ENCODE data around the gene CRB2. TPM values are rescaled to one million over a fixed set of nuclear protein-coding genes. Genes with fewer than 3 reads are reported as not detected.
A peak's percentile ranks its signal among the peaks of the same experiment; 100 is the strongest.

Gene CRB2
- total RNA-seq, 1 experiment from 2014 or later, result 0.07 TPM

DNA sequence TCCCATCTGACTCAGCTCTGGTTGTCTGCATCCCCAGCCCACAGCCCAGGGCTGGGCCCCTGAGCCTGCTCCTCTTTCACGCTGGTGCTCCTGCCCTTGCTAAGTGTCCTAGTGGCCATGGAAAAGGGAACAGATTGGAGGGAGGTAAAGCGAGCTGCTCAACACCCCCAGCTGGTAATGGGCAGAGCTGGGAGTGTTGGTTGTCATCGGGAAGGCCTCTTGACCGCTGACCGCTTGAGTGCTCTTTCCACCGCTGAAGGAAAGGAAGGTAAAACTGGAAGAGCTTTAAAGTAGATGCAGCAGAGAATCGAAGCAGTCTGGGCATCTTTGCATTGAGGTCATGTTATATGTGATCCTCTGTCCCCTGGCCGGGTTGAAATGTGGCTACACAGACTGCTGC, 60.2 kb downstream of the CRB2 start:
- TF ChIP-seq EZH2 (IDR thresholded peaks at IDR 0.05), result no peak
- TF ChIP-seq EZH2phosphoT487 (IDR thresholded peaks at IDR 0.05; ENCODE audit: borderline replicate concordance), result no peak
- no peak overlapping the region for H3K4me2 ChIP-seq (ENCODE audit: low read length)
- no peaks in the 10 kb centered on the region for H3K4me1 ChIP-seq (ENCODE audit: control insufficient read depth in 1 of 2, insufficient read depth in 2 of 2, low read length in 2 of 2)
- no peak overlapping the region for H2AFZ ChIP-seq (ENCODE audit: low read depth, low read length, poor library complexity, severe bottlenecking)
- H3K27ac ChIP-seq (ENCODE audit: low read depth, low read length), result no peak overlapping the region
- no peaks in the 10 kb centered on the region for H3K9me2 ChIP-seq (ENCODE audit: insufficient read depth)
- ChIA-PET CTCF (no interaction called here), POLR2A (interaction anchor here (1.2 kb wide), 1 partner anchor 14 kb away, joined by 3 read pairs; no protein-coding TSS in a partner anchor), RAD21 (ENCODE audit: low non-redundant PET in 1 of 2, low total read pairs in 2 of 2, uncharacterized antibody in 2 of 2, unreplicated experiment in 2 of 2) (no interaction called here)
- no peak overlapping the region for H3K9ac ChIP-seq (ENCODE audit: low read length)
- H3K79me2 ChIP-seq (ENCODE audit: insufficient read depth, low read length), result no peaks in the 10 kb centered on the region
- H3K27me3 ChIP-seq (ENCODE audit: insufficient read depth, low read length), result no peaks in the 10 kb centered on the region
- DNase-seq (ENCODE audit: low read depth, low spot score) (no peak), ATAC-seq (no peak)
- BruUV-seq (replicated peaks), result no TSS peak
- H3K9me3 ChIP-seq (ENCODE audit: control insufficient read depth in 1 of 2, insufficient read depth in 1 of 2, low read depth in 1 of 2, low read length in 2 of 2), result no peaks in the 10 kb centered on the region
- intact Hi-C loops (cut with micrococcal nuclease), result no loop called here
- no peaks in the 10 kb centered on the region for H4K20me1 ChIP-seq (ENCODE audit: insufficient read depth)
- H3K36me3 ChIP-seq (ENCODE audit: control insufficient read depth in 1 of 2, insufficient read depth in 2 of 2, low read length in 2 of 2), result no peaks in the 10 kb centered on the region
- H3K4me3 ChIP-seq (replicated peaks in 1 of 2; ENCODE audit: low read depth in 1 of 2, low read length in 2 of 2), result no peak overlapping the region

DNA sequence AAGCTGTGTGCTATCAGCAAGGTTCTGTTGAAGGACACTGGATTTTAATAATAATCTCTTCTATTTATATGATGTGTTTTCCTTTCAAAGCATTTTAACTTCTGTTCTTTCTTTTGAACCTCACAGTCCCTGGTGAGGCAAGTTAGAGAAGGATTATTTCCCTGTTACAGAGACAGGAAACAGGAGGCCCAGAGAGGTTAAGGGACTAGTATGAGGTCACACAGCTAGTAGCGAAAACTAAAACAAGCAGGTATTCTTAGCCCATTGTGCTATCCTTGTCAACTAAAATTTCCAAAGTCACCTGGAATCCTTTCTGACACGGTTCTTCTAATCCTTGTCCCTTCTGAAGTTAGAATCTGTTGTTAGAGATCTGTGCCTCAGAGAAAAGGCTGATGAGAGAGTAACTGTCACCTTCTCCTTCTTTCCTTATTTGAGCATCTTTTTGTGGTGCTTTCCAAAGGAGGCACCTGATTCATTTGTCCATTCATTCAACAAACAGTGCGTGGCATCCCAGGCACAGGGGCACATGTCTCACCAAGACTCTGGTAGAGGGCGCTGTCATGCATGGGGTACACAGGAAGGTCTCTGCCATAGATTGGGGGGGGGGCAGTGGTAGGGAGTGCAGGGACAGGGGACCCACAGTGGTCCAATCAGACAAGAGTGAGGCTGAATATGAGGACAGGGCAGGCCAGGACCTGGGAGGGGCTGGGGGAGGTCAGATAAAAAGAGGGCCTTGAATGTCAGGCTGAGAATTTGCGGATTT, 61.5 kb downstream of the CRB2 start:
- ChIA-PET POLR2A (no interaction called here), RAD21 (ENCODE audit: low non-redundant PET in 1 of 2, low total read pairs in 2 of 2, uncharacterized antibody in 2 of 2, unreplicated experiment in 2 of 2) (no interaction called here), CTCF (no interaction called here)
- H4K20me1 ChIP-seq (ENCODE audit: insufficient read depth), result no peaks in the 10 kb centered on the region
- TF ChIP-seq SIN3A (IDR thresholded peaks at IDR 0.05; ENCODE audit: low read depth) (no peak), ZFX (IDR thresholded peaks at IDR 0.05) (no peak), EZH2phosphoT487 (IDR thresholded peaks at IDR 0.05; ENCODE audit: borderline replicate concordance) (no peak), CEBPB (IDR thresholded peaks at IDR 0.05; ENCODE audit: low read depth) (no peak), SP1 (IDR thresholded peaks at IDR 0.05; ENCODE audit: low read depth) (no peak), JUND (IDR thresholded peaks at IDR 0.05) (no peak), POLR2AphosphoS5 (IDR thresholded peaks at IDR 0.05; ENCODE audit: low read depth, low read length) (no peak), ZNF274 (IDR thresholded peaks at IDR 0.05; ENCODE audit: low read depth, low read length) (no peak), EZH2 (IDR thresholded peaks at IDR 0.05) (no peak), YY1 (IDR thresholded peaks at IDR 0.05; ENCODE audit: extremely low read depth, insufficient replicate concordance, low read depth, low read length) (no peak)
- TF ChIP-seq, protein P1, sequence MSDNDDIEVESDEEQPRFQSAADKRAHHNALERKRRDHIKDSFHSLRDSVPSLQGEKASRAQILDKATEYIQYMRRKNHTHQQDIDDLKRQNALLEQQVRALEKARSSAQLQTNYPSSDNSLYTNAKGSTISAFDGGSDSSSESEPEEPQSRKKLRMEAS (IDR thresholded peaks at IDR 0.05), result no peak
- TF ChIP-seq, protein P2, sequence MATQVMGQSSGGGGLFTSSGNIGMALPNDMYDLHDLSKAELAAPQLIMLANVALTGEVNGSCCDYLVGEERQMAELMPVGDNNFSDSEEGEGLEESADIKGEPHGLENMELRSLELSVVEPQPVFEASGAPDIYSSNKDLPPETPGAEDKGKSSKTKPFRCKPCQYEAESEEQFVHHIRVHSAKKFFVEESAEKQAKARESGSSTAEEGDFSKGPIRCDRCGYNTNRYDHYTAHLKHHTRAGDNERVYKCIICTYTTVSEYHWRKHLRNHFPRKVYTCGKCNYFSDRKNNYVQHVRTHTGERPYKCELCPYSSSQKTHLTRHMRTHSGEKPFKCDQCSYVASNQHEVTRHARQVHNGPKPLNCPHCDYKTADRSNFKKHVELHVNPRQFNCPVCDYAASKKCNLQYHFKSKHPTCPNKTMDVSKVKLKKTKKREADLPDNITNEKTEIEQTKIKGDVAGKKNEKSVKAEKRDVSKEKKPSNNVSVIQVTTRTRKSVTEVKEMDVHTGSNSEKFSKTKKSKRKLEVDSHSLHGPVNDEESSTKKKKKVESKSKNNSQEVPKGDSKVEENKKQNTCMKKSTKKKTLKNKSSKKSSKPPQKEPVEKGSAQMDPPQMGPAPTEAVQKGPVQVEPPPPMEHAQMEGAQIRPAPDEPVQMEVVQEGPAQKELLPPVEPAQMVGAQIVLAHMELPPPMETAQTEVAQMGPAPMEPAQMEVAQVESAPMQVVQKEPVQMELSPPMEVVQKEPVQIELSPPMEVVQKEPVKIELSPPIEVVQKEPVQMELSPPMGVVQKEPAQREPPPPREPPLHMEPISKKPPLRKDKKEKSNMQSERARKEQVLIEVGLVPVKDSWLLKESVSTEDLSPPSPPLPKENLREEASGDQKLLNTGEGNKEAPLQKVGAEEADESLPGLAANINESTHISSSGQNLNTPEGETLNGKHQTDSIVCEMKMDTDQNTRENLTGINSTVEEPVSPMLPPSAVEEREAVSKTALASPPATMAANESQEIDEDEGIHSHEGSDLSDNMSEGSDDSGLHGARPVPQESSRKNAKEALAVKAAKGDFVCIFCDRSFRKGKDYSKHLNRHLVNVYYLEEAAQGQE (IDR thresholded peaks at IDR 0.05; ENCODE audit: low read depth), result no peak
- H3K4me2 ChIP-seq (ENCODE audit: low read length), result no peak overlapping the region
- no peaks in the 10 kb centered on the region for H3K9me3 ChIP-seq (ENCODE audit: control insufficient read depth in 1 of 2, insufficient read depth in 1 of 2, low read depth in 1 of 2, low read length in 2 of 2)
- H3K36me3 ChIP-seq (ENCODE audit: control insufficient read depth in 1 of 2, insufficient read depth in 2 of 2, low read length in 2 of 2), result no peaks in the 10 kb centered on the region
- no peaks in the 10 kb centered on the region for H3K4me1 ChIP-seq (ENCODE audit: control insufficient read depth in 1 of 2, insufficient read depth in 2 of 2, low read length in 2 of 2)
- no TSS peak for BruUV-seq (replicated peaks)
- H3K9ac ChIP-seq (ENCODE audit: low read length), result no peak overlapping the region
- no peaks in the 10 kb centered on the region for H3K27me3 ChIP-seq (ENCODE audit: insufficient read depth, low read length)
- H2AFZ ChIP-seq (ENCODE audit: low read depth, low read length, poor library complexity, severe bottlenecking), result no peak overlapping the region
- H3K27ac ChIP-seq (ENCODE audit: low read depth, low read length), result no peak overlapping the region
- H3K79me2 ChIP-seq (ENCODE audit: insufficient read depth, low read length), result no peaks in the 10 kb centered on the region
- no peaks in the 10 kb centered on the region for H3K9me2 ChIP-seq (ENCODE audit: insufficient read depth)
- ATAC-seq (peak; percentile 73; the same call in 1 of the 2 replicates), DNase-seq (ENCODE audit: low read depth, low spot score) (no peak)
- intact Hi-C loops (cut with micrococcal nuclease), result no loop called here
- no peak overlapping the region for H3K4me3 ChIP-seq (replicated peaks in 1 of 2; ENCODE audit: low read depth in 1 of 2, low read length in 2 of 2)
